Suprapubic skin (tissue), 3 donors: Measurements from ENCODE around the gene GUCY1B1.

ENCODE experiments used
- EP300 ChIP-seq: sonication (generic); formaldehyde crosslinking; IDR thresholded peaks from one replicate; pipeline ENCODE4 v1.6.1; 2017; ENCODE audit warnings: antibody characterized with exemption
- TF ChIP-seq, protein P1 (sequence below), 2 donors: fragments of 200-600 bp in 1 of 2; fragments of 450-650 bp in 1 of 2; sonication (generic) in 1 of 2; IDR thresholded peaks; one replicate each; pipeline ENCODE4 v1.5.1; 2016 to 2019; ENCODE audit warnings: antibody characterized with exemption in 2 of 2, mild to moderate bottlenecking in 1 of 2, moderate library complexity in 1 of 2

DNA sequence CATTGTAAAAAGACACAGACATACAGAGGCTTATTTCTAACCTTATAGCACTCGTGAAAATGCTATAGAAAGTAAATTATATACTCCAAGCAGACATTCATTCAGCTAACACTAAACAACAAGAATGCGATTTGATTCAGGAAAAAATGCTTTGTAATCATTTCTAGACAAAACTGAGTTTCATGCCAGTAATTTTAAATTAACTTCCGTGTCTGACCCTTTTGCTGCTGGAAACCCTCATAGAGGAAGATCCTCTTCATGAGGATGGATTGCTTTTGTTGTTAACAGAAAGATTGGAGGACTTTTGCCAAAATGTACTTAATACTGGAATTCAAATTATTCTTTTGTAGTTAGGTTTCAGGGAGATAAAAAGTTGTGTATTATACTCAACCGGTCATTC lies 48.9 kb upstream of the GUCY1B1 start:
- no peak for TF ChIP-seq EP300
- TF ChIP-seq, protein P1, sequence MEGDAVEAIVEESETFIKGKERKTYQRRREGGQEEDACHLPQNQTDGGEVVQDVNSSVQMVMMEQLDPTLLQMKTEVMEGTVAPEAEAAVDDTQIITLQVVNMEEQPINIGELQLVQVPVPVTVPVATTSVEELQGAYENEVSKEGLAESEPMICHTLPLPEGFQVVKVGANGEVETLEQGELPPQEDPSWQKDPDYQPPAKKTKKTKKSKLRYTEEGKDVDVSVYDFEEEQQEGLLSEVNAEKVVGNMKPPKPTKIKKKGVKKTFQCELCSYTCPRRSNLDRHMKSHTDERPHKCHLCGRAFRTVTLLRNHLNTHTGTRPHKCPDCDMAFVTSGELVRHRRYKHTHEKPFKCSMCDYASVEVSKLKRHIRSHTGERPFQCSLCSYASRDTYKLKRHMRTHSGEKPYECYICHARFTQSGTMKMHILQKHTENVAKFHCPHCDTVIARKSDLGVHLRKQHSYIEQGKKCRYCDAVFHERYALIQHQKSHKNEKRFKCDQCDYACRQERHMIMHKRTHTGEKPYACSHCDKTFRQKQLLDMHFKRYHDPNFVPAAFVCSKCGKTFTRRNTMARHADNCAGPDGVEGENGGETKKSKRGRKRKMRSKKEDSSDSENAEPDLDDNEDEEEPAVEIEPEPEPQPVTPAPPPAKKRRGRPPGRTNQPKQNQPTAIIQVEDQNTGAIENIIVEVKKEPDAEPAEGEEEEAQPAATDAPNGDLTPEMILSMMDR (IDR thresholded peaks at IDR 0.05) = no peak
